ENCODE measurements around the gene STUB1.

GRCh38 chr16:683396-684070 is 3.3 kb downstream of the STUB1 start:
- TF ChIP-seq FOSL1 (IDR thresholded peaks at IDR 0.05; ENCODE audit: low read depth) (no peak), CTCF (IDR thresholded peaks at IDR 0.05 in 2 of 3, conservative IDR thresholded peaks at IDR 0.05 in 1 of 3; ENCODE audit: borderline replicate concordance in 1 of 3, insufficient read depth in 1 of 3, low read depth in 2 of 3, low read length in 2 of 3) (no peak), POLR2AphosphoS5 (IDR thresholded peaks at IDR 0.05; ENCODE audit: low read depth, low read length) (no peak; the same call in 1 of the 2 replicates), SRF (IDR thresholded peaks at IDR 0.05; ENCODE audit: low read depth) (no peak), RAD21 (IDR thresholded peaks at IDR 0.05; ENCODE audit: low read depth) (no peak), EZH2phosphoT487 (IDR thresholded peaks at IDR 0.05; ENCODE audit: borderline replicate concordance) (no peak), EZH2 (IDR thresholded peaks at IDR 0.05) (no peak), REST (IDR thresholded peaks at IDR 0.05; ENCODE audit: low read depth) (no peak), MAX (IDR thresholded peaks at IDR 0.05) (no peak), POLR2A (IDR thresholded peaks at IDR 0.05; ENCODE audit: borderline replicate concordance, extremely low read depth, insufficient read depth, insufficient read length) (no peak), CEBPB (IDR thresholded peaks at IDR 0.05; ENCODE audit: low read depth) (no peak), SP1 (IDR thresholded peaks at IDR 0.05; ENCODE audit: low read depth) (no peak)
